HG02610 (cell line): ENCODE data around the gene TFB1M.
"Not testable (repeated sequence)": the region's sequence is repeated elsewhere in the genome, so short reads cannot be mapped to it uniquely, and the experiment has no call there.

Experiments used
- ATAC-seq: cut with Tn5 transposase; IDR thresholded peaks from one replicate; pipeline ENCODE4 v1.9.1; 2021; ENCODE audit warnings: mild to moderate bottlenecking, moderate library complexity; ENCODE audit not compliant: unreplicated experiment

Gene TFB1M

DNA sequence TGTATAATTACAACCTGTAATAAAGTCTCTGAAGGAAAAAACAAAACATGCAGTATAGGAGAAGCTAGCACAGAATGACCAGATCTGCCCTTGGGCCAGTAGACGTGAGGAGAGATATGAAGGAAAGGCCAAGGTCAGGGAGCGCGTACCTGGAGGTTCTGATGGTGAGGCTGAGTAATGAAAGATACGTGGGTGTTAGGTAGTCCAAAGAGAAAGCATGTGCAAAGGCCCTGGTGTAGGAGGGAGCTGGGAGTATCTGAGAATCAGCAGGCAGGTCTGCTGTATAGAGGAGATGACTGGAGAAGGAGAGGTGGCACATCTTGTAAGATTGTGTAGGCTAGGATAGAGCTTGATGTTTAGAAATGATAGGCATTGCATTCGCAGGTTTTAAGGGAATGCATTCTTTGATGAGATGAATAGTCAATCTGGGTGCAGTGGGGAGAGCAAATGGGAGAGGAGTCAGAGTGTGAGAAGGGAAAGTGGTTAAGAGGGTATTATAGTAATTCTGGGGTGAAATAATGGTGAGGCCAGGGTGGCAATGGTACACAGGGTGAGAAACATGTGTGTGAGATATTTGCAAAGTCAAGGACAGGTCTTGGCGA is 15.9 kb upstream of the TFB1M start:
- no peak for ATAC-seq

DNA sequence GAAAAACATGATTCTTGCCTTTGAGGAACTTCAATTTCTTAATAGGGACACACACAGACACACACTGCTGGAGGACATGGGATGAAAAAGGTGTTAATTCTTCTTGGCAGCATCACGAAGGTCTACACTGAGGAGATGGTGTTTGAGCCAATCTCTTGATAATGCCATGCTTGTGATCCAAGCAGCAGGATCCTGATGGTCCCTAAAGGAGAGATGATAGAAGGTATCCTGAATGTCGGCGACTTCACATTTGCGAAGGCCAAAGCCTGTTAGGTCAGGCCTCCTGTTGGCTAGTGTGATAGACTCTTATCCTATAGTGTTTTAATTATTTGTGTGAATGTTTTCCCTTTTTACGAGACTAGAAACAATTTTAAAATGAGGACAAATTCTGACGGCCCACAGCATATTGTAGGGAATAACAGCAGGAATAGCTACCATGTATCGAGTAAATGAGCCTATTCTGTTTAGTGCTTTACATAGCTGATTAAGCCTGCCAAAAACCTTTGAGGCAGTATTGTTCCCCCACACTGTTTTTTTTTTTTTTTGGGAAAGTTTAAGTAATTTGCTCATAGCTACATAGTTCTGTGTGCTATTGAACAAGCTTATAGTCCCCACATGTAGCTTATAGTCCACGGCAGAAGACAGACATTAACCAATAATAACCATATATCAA is 15.3 kb upstream of the TFB1M start:
- no peak for ATAC-seq

DNA sequence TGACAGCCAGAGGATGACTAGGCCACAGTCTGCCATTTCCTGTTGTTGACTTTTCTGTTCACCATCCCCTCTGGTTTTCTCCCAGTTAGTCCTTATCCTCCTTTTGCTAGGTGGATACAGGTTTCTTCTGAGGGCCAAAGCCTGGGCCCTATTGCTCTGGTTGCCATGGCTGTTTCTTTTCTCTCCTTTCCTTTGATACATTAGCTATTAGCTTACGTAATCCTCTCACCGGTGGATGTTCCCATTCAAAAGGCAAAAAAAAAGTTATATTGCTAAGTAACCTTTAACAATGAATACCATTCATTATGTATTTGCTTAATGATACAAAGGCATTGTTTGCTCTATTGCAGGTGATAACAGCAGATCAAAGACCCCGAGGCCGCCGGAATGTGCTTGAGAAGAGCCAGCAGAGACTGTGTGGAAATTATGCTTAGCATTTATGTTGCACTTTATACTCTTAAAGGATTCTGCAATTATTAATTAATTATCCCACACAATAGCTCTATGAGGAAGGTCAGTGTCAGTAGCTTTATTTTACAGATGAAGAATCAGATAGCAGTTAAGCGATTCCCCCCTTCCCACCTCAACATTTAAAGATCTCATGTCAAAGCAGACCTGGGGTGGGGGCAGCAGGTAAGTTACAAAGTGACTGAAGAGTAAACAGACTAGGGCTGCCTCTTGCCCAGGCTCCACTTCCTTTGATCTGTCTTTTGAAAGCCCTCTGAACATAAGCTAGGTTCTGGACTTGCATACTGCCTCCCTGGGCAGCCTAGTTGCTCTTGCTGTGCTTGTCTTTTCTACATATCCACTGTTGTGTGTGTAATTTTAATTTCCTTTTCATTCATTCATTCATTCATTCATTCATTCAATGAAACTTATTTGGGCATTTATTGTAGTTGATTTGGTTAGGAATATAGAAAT is 14.5 kb upstream of the TFB1M start:
- ATAC-seq, result no peak

DNA sequence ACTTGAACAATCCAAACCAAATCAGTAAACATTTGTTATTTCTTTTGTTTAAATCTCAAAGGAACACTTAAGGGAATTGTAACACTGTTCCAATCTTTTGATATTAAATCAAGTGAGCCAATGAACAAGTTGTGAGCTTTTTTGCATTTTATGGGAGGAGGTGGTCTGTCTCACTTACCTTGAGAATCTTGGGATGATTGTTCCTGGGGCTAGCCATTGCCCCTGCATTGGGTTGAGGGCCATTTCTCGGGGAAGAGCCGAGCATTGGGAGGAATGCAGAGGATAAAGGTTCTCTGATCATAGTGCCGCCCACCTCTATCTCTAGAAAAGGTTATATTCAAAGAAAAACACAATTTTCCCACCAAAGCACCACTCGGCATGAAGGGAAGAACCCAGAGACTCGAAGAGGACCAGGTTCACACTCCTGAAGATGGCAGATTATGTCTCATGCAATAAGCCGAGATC is 13.8 kb upstream of the TFB1M start:
- no peak for ATAC-seq

DNA sequence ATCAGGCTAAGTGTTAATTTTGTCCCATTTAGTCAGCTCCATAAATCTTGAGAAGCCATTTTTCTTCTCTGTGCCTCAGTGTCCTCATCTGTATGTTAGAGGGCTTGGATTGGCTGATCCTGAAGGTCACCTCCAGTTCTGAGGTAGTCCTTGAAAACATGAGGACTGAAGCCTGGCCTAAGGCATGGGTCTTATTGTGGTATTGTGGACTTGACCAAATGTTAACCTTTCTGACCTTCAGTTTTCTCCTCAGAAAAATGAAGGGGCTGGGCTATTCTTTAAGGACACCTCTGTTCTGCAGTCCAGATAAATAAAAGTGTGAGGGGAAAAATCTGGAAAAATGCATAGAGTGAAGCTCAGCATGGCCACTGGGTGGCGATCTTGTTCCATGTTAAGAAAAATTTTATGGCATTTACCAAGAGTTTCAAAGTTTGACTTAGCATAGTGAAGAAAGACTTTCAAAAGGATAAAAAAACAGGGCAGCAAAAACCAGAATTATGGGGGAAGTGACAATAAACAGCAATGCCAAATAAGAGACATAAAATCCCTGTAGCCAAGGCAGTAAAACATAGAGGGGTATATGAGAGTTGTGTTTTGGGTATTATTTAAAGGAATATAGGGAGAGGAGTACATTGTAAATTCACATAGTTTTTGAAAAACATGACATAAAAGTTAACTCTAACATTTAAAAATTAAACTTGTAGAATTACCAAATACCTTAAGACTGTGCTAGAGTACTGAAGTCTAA is 13.2 kb upstream of the TFB1M start:
- no peak for ATAC-seq

DNA sequence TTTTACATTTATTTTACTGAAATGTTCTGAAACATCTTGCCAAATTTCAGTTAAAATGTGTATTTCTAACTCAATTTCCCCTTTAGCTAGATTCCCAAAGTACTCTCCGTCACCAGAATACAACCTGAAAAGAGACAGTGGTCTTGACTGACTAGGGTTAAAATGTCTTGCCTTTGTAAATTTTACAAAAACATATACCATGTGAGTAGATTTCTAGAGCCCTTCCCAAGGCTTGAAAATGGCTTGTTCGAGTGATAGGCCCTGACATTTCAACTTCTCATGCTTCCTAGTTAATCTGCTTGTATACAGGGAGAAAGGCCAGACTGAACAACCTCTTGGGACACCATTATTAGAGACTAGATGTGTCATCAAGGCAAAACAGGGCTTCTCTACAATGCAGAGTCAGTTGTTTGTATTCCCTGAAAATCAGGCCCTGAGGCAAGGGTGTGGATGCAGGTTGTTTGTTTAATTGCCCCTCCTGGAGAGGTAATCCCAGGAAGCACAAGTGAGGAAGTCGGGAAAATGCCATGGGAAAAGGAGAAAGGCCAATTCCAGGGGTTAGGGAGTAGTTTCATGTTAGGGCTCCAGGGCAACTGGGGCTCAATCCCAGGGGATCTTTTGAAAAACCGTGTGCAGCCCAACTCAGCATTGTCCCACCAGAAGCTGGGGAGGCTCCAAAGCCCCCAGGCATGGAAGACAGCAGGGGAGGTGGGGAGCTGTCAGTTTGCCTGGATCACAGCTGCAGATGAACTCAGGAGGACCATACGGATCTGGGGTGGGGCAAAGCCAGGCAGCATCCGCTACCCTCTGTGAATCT is 11.6 kb upstream of the TFB1M start:
- no peak for ATAC-seq

DNA sequence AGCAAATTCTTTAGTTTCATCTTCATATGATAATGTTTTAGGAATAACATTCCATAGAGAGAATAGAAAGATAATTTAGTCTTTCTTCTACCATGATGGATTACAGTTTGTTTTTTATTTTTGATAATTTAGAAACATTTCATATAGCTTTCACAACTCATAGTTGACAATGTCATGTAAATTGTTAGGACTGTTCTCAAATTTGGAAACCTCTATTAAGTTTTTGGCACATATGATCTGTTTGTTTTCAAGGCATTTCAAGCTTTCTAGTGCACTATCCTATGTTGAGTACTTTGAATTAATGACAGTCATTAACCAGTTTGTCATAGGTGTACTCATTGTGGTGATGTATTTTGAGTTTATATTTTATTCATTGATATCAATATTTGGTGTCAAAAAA is 10.7 kb upstream of the TFB1M start:
- ATAC-seq, result no peak

DNA sequence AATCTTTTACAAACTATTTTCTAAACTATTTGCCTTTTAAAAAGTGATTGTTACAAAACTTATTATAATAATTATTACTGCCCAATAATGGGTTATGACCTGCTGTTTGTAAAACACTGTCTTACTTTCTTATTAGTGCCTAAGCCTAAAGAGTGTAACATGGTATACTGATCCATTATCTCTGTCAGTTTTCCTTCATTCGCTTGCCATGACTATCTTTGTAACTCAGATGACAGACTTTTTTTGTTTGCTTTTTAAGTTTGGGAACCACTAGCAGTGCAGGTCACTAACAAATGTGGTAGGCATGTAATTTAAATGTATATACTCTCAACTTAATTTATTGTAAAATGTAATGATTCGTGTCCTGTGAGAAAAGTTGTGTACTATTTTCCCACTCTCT is 9.9 kb upstream of the TFB1M start:
- ATAC-seq, result no peak

DNA sequence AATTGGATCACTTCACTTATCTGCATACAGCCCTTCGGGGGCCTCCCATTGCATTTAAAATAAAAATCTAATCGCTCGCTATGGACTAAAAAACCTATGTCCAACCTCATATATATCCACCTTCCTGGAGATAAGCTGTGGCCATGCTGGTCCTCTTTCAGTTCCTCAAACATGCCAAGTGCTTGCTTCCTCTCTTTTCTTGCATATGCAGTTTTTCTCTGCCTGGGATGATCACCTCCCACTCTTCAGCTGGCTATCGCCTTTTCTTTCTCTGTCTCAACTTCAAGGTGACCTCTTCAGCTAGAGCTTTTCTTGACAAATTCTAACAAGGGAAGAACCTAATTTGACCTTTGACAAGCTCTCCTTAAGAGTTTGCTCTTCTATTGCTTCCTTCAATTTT is 5.6 kb upstream of the TFB1M start:
- no peak for ATAC-seq

DNA sequence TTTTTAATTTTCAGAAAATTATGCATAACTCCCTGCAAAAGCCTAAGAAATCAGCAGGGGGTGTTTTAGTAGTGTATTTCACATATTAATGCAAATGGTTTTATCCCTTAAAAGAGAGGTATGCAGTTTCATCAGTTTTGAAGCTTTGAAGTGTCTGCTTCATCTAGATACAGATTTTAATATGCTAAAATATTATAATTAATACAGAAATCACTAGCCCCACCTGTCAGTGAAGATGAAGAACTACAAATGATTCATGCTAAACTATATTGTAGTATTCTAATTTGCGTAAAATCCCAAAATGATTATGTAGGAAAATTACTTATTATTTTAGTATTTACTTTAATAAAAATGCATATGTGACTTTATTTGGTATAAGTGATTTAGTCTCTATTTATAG is 2.9 kb upstream of the TFB1M start:
- ATAC-seq, result no peak

DNA sequence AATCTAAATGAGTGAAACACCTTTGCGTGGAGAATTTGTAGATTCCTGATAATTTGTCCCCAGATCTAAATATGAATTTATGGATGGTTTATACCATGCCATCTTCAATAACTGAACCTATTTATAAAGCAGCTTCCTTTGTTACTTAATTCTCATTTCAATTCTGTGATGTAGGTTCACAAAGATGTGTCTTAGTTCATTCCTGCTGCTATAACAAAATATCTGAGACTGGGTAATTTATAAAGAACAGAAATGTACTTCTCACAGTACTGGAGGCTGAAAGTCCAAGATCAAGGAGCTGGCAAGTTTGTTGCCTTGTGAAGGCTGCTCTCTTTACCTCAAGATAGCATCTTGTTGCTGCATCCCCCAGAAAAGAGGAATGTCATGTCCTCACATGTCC is 2.1 kb upstream of the TFB1M start:
- ATAC-seq, result no peak

DNA sequence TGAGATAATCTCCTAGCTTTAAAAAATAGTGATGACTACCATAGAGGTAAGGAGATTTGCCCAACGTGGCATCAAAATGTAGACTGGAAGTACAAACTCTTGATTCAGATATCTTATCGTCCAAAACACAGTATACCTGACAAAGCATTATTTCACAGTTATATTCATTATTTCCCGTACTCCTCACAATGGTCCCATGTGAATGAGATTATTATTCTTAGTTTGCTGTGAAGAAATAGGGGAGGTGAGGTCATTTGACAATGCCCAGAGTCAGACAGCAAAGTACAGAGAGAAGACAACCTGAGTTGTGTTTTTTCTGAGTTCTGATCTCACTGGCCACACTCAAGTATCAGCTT is 1.2 kb upstream of the TFB1M start:
- ATAC-seq, result no peak

DNA sequence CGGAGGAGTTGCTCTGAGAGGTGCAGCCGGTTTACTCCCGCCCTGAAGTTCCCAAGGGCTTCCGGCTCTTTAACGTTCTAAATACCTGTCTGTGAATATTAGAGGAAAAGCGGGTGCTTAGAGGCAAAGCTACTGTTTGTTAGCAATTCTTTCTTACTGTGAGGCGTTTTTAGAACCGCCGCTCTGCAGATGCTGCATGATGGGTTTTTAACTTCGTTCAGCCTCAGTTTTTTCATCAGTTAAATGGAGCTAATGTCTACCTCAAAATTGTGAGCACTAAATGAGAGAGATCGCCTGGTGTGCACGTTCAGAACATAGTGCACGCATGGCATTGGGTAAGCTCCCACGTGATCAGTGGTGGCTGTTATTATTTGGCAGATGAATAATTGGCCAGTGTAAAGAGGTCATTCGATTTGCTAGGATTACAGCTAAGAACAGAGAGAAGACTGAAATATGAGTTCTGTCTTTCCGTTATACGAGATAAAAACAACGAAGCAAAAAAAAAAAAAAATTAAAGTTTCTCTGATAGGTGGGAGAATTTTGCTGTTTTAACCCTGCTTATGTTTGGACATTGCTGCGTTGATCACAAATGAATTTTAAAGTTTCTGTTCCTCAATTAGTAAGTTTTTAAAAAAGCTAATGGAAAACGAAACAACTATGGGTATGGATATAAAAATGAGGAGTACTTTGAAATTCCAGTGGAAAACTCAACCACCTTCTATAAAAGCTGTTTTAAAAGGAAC is 660 bp upstream of the TFB1M start:
- peak; percentile 58 for ATAC-seq

DNA sequence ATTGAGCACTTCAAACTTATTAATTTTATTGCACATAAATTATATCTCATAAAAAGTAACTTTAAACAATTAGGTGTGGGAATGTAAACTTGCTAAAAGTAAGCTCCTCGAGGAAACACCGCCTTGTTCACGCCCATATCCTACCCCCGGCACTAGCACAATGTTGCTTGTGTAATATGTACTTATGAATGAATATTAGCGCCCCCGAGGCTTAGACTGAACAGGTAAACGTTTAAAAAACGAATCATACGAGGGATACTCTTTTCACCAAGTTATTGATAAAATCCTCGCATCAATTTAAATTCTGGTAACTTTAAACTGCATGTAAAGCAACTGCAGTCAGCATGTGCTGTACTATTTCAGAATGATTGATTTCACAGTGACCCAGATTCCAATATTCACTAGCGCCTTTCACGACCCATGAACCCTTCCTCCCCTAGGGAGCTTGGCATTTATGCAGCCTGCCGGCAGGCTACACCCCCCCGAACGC is 637 bp downstream of the TFB1M start:
- ATAC-seq, result peak; percentile 14

DNA sequence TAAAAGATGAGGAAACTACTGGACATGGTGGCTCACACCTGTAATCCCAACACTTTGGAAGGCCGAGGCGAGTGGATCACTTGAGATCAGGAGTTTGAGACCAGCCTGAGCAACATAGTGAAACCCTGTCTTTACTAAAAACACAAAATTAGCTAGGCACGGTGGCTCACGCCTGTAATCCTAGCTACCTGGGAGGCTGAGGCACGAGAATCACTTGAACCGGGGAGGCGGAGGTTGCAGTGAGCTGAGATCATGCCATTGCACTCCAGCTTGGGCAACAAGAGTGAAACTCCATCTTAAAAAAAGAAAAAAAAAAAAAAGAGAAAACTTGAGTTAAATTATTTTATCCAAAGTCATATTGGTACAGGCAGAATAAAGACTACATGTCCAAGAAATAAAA is 1.3 kb downstream of the TFB1M start:
- ATAC-seq, result not testable (repeated sequence)

DNA sequence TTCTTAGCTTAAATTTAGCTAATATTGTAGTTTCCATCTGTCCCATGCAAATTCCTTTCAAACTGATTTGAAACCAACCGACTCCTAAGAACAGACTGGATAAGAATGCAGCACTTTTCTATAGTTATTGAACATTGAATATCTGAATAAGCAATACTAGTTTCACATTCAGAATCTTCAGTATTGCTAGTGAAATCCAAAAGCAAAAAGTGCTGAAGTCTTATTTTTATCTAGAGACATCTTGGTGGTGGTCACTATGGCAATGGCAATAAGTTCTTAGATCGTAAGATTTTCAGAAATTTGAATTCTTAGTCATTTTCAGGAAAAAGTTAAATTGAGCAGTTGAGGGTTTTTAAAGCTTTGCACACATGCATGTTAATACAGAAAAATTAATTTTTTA is 2.7 kb downstream of the TFB1M start:
- no peak for ATAC-seq

DNA sequence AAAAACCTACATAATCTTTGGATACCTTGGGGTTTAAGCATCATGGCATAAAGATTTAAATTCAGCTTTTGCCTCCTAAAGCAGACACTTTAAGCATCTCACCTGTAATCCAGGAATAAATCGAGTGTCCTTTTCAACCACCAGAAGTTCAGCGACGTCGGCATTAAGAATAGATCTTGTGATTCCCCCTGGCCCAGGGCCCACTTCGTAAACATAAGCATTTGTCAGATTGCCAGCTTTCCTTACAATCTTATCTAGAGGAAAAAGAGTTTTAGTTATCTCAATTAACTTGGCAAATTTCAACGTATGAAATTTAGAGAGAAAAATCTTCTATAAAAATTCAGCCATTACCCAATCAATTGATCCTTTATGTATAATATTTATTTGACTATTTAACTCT is 3.2 kb downstream of the TFB1M start:
- ATAC-seq, result no peak

DNA sequence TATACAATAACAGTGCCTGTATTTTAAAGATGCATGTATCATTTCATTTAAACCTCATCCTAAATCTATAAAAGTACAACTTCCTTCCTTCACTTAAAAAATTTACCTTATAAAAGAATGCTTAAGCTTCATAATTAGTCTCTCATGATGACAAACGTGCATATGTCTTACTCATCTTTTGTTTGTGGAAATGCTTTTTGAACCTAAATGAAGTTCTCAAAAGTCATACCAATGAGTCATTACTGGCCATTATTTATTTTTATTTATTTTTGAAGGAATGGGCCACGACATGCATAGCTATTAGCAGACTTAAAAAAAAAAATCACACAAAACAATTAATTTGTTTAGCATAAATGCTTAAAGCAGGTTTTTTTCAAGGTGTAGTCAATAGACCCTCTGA is 3.7 kb downstream of the TFB1M start:
- ATAC-seq, result no peak

DNA sequence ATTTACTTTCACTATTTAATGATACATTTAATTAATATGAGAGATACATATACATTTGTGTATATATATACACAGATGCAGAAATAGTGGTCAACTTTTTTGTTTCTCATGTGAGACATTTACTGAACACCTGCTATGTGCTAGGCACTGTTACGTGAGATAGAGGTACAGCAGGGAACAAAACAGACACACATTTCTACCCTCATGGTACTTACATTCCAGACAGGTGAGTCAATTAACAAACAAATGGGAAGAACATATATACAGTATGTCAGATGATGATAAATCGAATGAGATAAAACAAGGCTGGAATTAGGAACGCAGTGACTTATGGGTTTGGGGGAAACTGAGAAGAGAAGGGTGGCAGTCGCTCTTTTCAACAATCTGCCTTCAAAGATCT is 5.1 kb downstream of the TFB1M start:
- no peak for ATAC-seq

DNA sequence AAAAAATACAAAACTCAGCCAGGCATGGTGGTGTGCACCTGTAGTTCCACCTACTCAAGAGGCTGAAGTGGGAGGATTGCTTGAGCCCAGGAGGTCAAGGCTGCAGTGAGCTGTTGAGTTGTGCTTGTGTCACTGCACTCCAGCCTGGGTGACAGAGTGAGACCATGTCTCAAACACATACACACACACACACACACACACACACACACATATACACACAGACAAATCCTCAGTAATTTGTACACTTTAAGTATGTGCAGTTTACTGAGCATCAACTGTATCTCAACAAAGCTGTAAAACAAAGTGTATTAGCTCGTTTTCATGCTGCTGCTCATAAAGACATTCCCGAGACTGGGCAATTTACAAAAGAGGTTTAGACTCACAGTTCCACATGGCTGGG is 7.3 kb downstream of the TFB1M start:
- no peak for ATAC-seq
